ENCODE measurements around the gene IER5L. TPM values are rescaled to one million over a fixed set of nuclear protein-coding genes. Genes with fewer than 3 reads are reported as not detected.

Gene IER5L
- total and polyA plus RNA-seq, 4 donors, result 0.40 to 3.3 (median 2.5) TPM

GRCh38 chr9:129201866-129202265, 23.8 kb upstream of the IER5L start:
- DNase-seq (ENCODE audit: low spot score), result no peak
- Histone ChIP-seq H3K27ac (ENCODE audit: low read depth in 1 of 2, low read length in 2 of 2) (no peak overlapping the region), H3K9ac (ENCODE audit: low read depth in 1 of 2, low read length in 2 of 2) (no peak overlapping the region), H3K9me3 (ENCODE audit: control insufficient read depth in 4 of 4, low read length in 3 of 4) (no peaks in the 10 kb centered on the region), H3K27me3 (ENCODE audit: control insufficient read depth in 4 of 4, insufficient read depth in 4 of 4, low read length in 3 of 4) (no peaks in the 10 kb centered on the region), H3K4me3 (ENCODE audit: low read depth in 1 of 3, low read length in 3 of 3) (no peak overlapping the region), H3K36me3 (ENCODE audit: control insufficient read depth in 4 of 4, insufficient read depth in 3 of 4, low read depth in 1 of 4, low read length in 3 of 4) (no peaks in the 10 kb centered on the region), H3K4me1 (ENCODE audit: control insufficient read depth in 4 of 4, insufficient read depth in 4 of 4, low read length in 3 of 4) (peaks cover 0 to 2% (median 0%) of the 10 kb centered on the region in 4 donors)
- no peak for TF ChIP-seq RXRA (IDR thresholded peaks at IDR 0.05)
- no peak for TF ChIP-seq FOXA1 (IDR thresholded peaks at IDR 0.05)
- TF ChIP-seq YY1 (IDR thresholded peaks at IDR 0.05), result no peak
- TF ChIP-seq ZBTB33 (IDR thresholded peaks at IDR 0.05), result no peak
- no peak for TF ChIP-seq EGR1 (IDR thresholded peaks at IDR 0.05; ENCODE audit: low read depth in 2 of 2)
- no peak for TF ChIP-seq CTCF (IDR thresholded peaks at IDR 0.05; ENCODE audit: low read depth, low read length, missing input control)
- no peak for TF ChIP-seq JUND (IDR thresholded peaks at IDR 0.05)
- no peak for TF ChIP-seq MAX (IDR thresholded peaks at IDR 0.05)
- TF ChIP-seq ATF3 (IDR thresholded peaks at IDR 0.05), result no peak
- no peak for TF ChIP-seq SP1 (IDR thresholded peaks at IDR 0.05)
- no peak for TF ChIP-seq TAF1 (conservative IDR thresholded peaks at IDR 0.05)
- no peak for TF ChIP-seq REST (IDR thresholded peaks at IDR 0.05)
- no peak for TF ChIP-seq FOXA2 (IDR thresholded peaks at IDR 0.05)
- TF ChIP-seq NR2F2 (IDR thresholded peaks at IDR 0.05), result no peak
- no peak for TF ChIP-seq GABPA (IDR thresholded peaks at IDR 0.05 in 1 of 2, conservative IDR thresholded peaks at IDR 0.05 in 1 of 2)
- TF ChIP-seq RAD21 (IDR thresholded peaks at IDR 0.05), result no peak
- 74% methylated on average over 9 of the region's 9 CpGs for WGBS

GRCh38 chr9:129201289-129201688, 23.2 kb upstream of the IER5L start:
- no peak for DNase-seq (ENCODE audit: low spot score)
- Histone ChIP-seq H3K9me3 (ENCODE audit: control insufficient read depth in 4 of 4, low read length in 3 of 4) (no peaks in the 10 kb centered on the region), H3K27ac (ENCODE audit: low read depth in 1 of 2, low read length in 2 of 2) (no peak overlapping the region), H3K9ac (ENCODE audit: low read depth in 1 of 2, low read length in 2 of 2) (no peak overlapping the region), H3K4me1 (ENCODE audit: control insufficient read depth in 4 of 4, insufficient read depth in 4 of 4, low read length in 3 of 4) (peaks cover 0 to 2% (median 0%) of the 10 kb centered on the region in 4 donors), H3K4me3 (ENCODE audit: low read depth in 1 of 3, low read length in 3 of 3) (no peak overlapping the region), H3K27me3 (ENCODE audit: control insufficient read depth in 4 of 4, insufficient read depth in 4 of 4, low read length in 3 of 4) (no peaks in the 10 kb centered on the region), H3K36me3 (ENCODE audit: control insufficient read depth in 4 of 4, insufficient read depth in 3 of 4, low read depth in 1 of 4, low read length in 3 of 4) (no peaks in the 10 kb centered on the region)
- no peak for TF ChIP-seq FOXA2 (IDR thresholded peaks at IDR 0.05)
- WGBS, result 82% methylated on average over 9 of the region's 9 CpGs

Measured in liver (tissue), 9 donors.